ENCODE measurements around the gene SEMA3E. TPM values are rescaled to one million over a fixed set of nuclear protein-coding genes. Genes with fewer than 3 reads are reported as not detected.
A peak's percentile ranks its signal among the peaks of the same experiment; 100 is the strongest.

Gene SEMA3E
- total RNA-seq, 1 experiment from 2014 or later = 2.5 TPM

- ChIA-PET CTCF (no interaction called here), POLR2A (no interaction called here)
- ATAC-seq (no peak), DNase-seq (ENCODE audit: low spot score) (no peak)
- peaks cover 48% of the 10 kb centered on the region for H3K4me1 Mint-ChIP-seq
- H3K27ac Mint-ChIP-seq = no peak overlapping the region
- H3K9me3 Mint-ChIP-seq = no peaks in the 10 kb centered on the region
- no peak overlapping the region for H3K4me3 Mint-ChIP-seq
- H3K27me3 Mint-ChIP-seq (ENCODE audit: low read depth) = no peaks in the 10 kb centered on the region
- H3K36me3 Mint-ChIP-seq = no peaks in the 10 kb centered on the region
- TF ChIP-seq CREM (CRISPR knock-in tag; IDR thresholded peaks at IDR 0.05) (no peak), NR1H2 (CRISPR knock-in tag; IDR thresholded peaks at IDR 0.05) (no peak), ZNF317 (CRISPR knock-in tag; IDR thresholded peaks at IDR 0.05; ENCODE audit: borderline replicate concordance, low read depth) (no peak)
These were observed 5.2 kb downstream of the SEMA3E start for GRCh38 chr7:83643739-83644138.

DNA sequence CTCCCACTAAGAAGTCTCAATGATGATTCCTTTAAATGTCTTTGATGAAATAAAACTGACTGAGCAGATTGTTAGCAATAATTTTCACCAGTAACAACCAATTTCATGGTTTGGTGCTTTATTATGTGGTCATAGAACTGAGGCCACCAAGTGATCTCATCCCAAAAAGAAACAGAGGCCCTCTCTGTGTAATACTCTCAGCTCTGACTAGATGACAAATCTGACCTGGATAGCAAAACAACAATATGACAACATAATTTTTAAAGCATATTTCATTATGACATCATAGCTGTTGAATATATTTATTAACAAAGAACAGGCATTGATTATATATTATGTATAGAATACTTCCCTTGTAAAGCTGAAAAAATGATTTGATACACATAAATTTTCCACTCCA lies 5.9 kb downstream of the SEMA3E start:
- H3K4me1 Mint-ChIP-seq = peaks cover 41% of the 10 kb centered on the region
- no peak overlapping the region for H3K27ac Mint-ChIP-seq
- no peaks in the 10 kb centered on the region for H3K27me3 Mint-ChIP-seq (ENCODE audit: low read depth)
- ChIA-PET CTCF (no interaction called here), POLR2A (interaction anchor here (0.5 kb wide), 1 partner anchor 146 kb away, joined by 4 read pairs; no protein-coding TSS in a partner anchor)
- no peak for ATAC-seq
- DNase-seq (ENCODE audit: low spot score) = no peak
- TF ChIP-seq MYBL2 (CRISPR knock-in tag; IDR thresholded peaks at IDR 0.05) = no peak
- TF ChIP-seq ZNF263 (CRISPR knock-in tag; IDR thresholded peaks at IDR 0.05; ENCODE audit: low read depth) = no peak
- no peak for TF ChIP-seq JUN (CRISPR knock-in tag; IDR thresholded peaks at IDR 0.05)
- TF ChIP-seq ATF3 (CRISPR knock-in tag; conservative IDR thresholded peaks at IDR 0.05) = no peak
- TF ChIP-seq E2F1 (CRISPR knock-in tag; IDR thresholded peaks at IDR 0.05) = no peak
- TF ChIP-seq CREM (CRISPR knock-in tag; IDR thresholded peaks at IDR 0.05) = no peak
- TF ChIP-seq IRF2 (CRISPR knock-in tag; IDR thresholded peaks at IDR 0.05; ENCODE audit: borderline replicate concordance, low read depth) = no peak
- no peak for TF ChIP-seq ZNF219 (CRISPR knock-in tag; IDR thresholded peaks at IDR 0.05; ENCODE audit: borderline replicate concordance)
- TF ChIP-seq USF2 (CRISPR knock-in tag; IDR thresholded peaks at IDR 0.05) = no peak
- H3K36me3 Mint-ChIP-seq = no peaks in the 10 kb centered on the region
- no peak overlapping the region for H3K4me3 Mint-ChIP-seq
- no peaks in the 10 kb centered on the region for H3K9me3 Mint-ChIP-seq

GRCh38 chr7:83640731-83641537 lies 8.0 kb downstream of the SEMA3E start:
- H3K36me3 Mint-ChIP-seq = no peaks in the 10 kb centered on the region
- ATAC-seq (peak; percentile 72), DNase-seq (ENCODE audit: low spot score) (no peak)
- peak overlapping the region; percentile 24 for H3K27ac Mint-ChIP-seq
- H3K4me1 Mint-ChIP-seq = peaks cover 29% of the 10 kb centered on the region
- no peak overlapping the region for H3K4me3 Mint-ChIP-seq
- H3K9me3 Mint-ChIP-seq = no peaks in the 10 kb centered on the region
- CTCF ChIA-PET = interaction anchor here (0.6 to 1.2 kb wide), 2 partner anchors 8 to 12 kb away, joined by 3 to 4 read pairs; no protein-coding TSS in a partner anchor
- TF ChIP-seq TEAD4 (CRISPR knock-in tag; IDR thresholded peaks at IDR 0.05) = no peak
- no peak for TF ChIP-seq EMX1 (CRISPR knock-in tag; IDR thresholded peaks at IDR 0.05)
- no peak for TF ChIP-seq IRF2 (CRISPR knock-in tag; IDR thresholded peaks at IDR 0.05; ENCODE audit: borderline replicate concordance, low read depth)
- TF ChIP-seq, protein P1, sequence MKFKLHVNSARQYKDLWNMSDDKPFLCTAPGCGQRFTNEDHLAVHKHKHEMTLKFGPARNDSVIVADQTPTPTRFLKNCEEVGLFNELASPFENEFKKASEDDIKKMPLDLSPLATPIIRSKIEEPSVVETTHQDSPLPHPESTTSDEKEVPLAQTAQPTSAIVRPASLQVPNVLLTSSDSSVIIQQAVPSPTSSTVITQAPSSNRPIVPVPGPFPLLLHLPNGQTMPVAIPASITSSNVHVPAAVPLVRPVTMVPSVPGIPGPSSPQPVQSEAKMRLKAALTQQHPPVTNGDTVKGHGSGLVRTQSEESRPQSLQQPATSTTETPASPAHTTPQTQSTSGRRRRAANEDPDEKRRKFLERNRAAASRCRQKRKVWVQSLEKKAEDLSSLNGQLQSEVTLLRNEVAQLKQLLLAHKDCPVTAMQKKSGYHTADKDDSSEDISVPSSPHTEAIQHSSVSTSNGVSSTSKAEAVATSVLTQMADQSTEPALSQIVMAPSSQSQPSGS (CRISPR knock-in tag; IDR thresholded peaks at IDR 0.05; ENCODE audit: borderline replicate concordance, low read depth) = no peak
- TF ChIP-seq E2F1 (CRISPR knock-in tag; IDR thresholded peaks at IDR 0.05) = no peak
- no peak for TF ChIP-seq FOXP1 (CRISPR knock-in tag; IDR thresholded peaks at IDR 0.05; ENCODE audit: borderline replicate concordance)
- TF ChIP-seq RELA (CRISPR knock-in tag; IDR thresholded peaks at IDR 0.05; ENCODE audit: borderline replicate concordance) = no peak
- H3K27me3 Mint-ChIP-seq (ENCODE audit: low read depth) = no peaks in the 10 kb centered on the region
- POLR2A ChIA-PET = no interaction called here
